Thoracic aorta (tissue), 2 donors: ENCODE data around the gene WARS2. TPM values are rescaled to one million over a fixed set of nuclear protein-coding genes. Genes with fewer than 3 reads are reported as not detected.
"Not testable (repeated sequence)": the region's sequence is repeated elsewhere in the genome, so short reads cannot be mapped to it uniquely, and the experiment has no call there.

Experiments
- ATAC-seq: fragments of 150-250 bp; one replicate; pipeline ENCODE4 v1.8.0; 2017; ENCODE audit warnings: low read depth; ENCODE audit not compliant: insufficient number of reproducible peaks, low FRiP score
- DNase-seq: peaks from one replicate; pipeline ENCODE4 v3.0.0-alpha.2; 2020; ENCODE audit warnings: low spot score
- H3K27ac ChIP-seq, 2 donors: fragments of 200-600 bp; sonication (generic); 1 replicate in 1 of 2; 2 replicates in 1 of 2; pipeline ENCODE4 v1.5.1; 2016; ENCODE audit warnings: mild to moderate bottlenecking in 2 of 2, moderate library complexity in 2 of 2
- H3K27me3 ChIP-seq: fragments of 200-600 bp; sonication (generic); replicated peaks from 2 replicates; pipeline ENCODE4 v1.6.0; 2016; ENCODE audit warnings: mild to moderate bottlenecking; ENCODE audit not compliant: insufficient read depth
- H3K36me3 ChIP-seq: fragments of 200-600 bp; sonication (generic); one replicate; pipeline ENCODE4 v1.5.1; 2016
- H3K4me1 ChIP-seq, 2 donors: fragments of 200-600 bp; sonication (generic); 1 replicate in 1 of 2; 2 replicates in 1 of 2; pipeline versions ENCODE4 v1.5.1 to v1.6.0; 2016; ENCODE audit warnings: low read depth in 2 of 2, mild to moderate bottlenecking in 1 of 2; ENCODE audit not compliant: control insufficient read depth in 1 of 2
- H3K4me3 ChIP-seq: fragments of 200-600 bp; sonication (generic); 2 replicates; pipeline ENCODE4 v1.5.1; 2016; ENCODE audit warnings: mild to moderate bottlenecking
- H3K9me3 ChIP-seq: fragments of 200-600 bp; sonication (generic); 2 replicates; pipeline ENCODE4 v1.5.1; 2016
- CTCF ChIP-seq: fragments of 200-600 bp; sonication (generic); IDR thresholded peaks from one replicate; pipeline ENCODE4 v1.5.1; 2019; ENCODE audit warnings: antibody characterized with exemption
- total RNA-seq, 2 donors: library from RNA; depleted of rRNA; stranded (reverse); fragments of >200 nt; gene quantifications; one replicate each; pipeline versions ENCODE4 v1.1.0 to v1.2.3, GENCODE V29; 2016

The WARS2 gene
- total RNA-seq, 2 donors from 2014 or later: 11.1 to 13.8 TPM

DNA sequence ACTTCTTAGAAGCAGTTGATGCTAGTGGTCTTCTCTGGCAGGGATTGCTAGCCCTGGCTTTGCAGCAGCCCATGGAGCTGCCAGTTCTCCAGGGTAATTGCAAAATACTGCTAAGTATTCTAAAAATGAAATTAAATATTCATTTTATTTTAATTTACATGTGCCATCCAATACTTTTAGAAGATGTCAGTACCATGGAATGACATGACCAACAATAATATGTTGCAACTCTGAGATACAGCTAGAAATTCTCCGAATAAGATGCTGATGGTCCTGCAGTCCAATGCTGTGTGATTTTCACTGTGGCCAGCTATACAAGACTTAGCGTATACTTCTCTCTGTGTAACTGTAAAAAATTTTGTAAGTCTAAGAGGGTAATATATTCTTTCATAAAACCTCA lies 20.0 kb upstream of the WARS2 start:
- no peaks in the 10 kb centered on the region for H3K27me3 ChIP-seq
- ATAC-seq (no peak), DNase-seq (no peak)
- peaks cover 3% of the 10 kb centered on the region for H3K36me3 ChIP-seq
- no peaks in the 10 kb centered on the region for H3K4me1 ChIP-seq
- no peak overlapping the region for H3K27ac ChIP-seq
- H3K4me3 ChIP-seq: no peak overlapping the region
- TF ChIP-seq CTCF: no peak
- no peaks in the 10 kb centered on the region for H3K9me3 ChIP-seq

DNA sequence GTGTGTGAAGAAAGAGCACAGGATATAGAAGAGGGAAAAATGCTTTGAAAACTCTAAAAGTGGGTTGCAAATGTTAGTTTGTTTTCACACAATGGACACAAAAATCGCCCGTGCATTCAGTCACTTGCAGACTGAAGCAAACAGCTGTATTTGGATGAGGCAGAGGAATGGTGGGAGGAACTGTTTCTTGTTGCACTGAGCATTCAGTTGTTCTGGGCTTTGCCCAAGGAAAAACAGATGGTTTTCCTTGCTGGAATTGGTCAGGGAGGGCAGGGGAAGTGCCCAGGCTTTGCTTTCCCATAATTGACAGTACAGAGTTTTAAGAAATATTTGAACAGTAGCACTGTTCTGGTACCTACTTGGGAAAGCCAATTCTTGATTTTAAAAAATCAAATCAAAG lies 19.5 kb upstream of the WARS2 start:
- Histone ChIP-seq H3K27me3 (no peaks in the 10 kb centered on the region), H3K27ac (no peak overlapping the region), H3K9me3 (no peaks in the 10 kb centered on the region), H3K4me1 (no peaks in the 10 kb centered on the region), H3K36me3 (peaks cover 3% of the 10 kb centered on the region), H3K4me3 (no peak overlapping the region)
- ATAC-seq (no peak), DNase-seq (no peak)
- no peak for TF ChIP-seq CTCF

GRCh38 chr1:119159111-119159510 lies 18.7 kb upstream of the WARS2 start:
- Histone ChIP-seq H3K27ac (no peak overlapping the region), H3K9me3 (no peaks in the 10 kb centered on the region), H3K4me1 (no peaks in the 10 kb centered on the region), H3K4me3 (no peak overlapping the region), H3K27me3 (no peaks in the 10 kb centered on the region), H3K36me3 (peaks cover 3% of the 10 kb centered on the region)
- DNase-seq (no peak), ATAC-seq (no peak)
- no peak for TF ChIP-seq CTCF

DNA sequence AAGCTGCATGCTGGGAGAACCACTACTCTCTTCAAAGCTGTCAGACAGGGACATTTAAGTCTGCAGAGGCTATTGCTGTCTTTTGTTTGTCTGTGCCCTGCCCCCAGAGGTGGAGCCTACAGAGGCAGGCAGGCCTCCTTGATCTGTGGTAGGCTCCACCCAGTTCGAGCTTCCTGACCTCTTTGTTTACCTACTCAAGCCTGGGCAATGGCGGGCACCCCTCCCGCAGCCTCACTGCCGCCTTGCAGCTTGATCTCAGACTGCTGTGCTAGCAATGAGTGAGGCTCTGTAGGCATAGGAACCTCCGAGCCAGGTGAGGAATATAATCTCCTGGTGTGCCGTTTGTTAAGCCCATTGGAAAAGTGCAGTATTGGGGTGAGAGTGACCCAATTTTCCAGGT lies 16.3 kb upstream of the WARS2 start:
- not testable (repeated sequence) for H3K27ac ChIP-seq, H3K27me3 ChIP-seq, H3K36me3 ChIP-seq, H3K9me3 ChIP-seq, H3K4me1 ChIP-seq, ATAC-seq, H3K4me3 ChIP-seq, DNase-seq

- DNase-seq, H3K27me3 ChIP-seq, ATAC-seq: not testable (repeated sequence)
These were observed 14.6 kb upstream of the WARS2 start for GRCh38 chr1:119155069-119155468.

DNA sequence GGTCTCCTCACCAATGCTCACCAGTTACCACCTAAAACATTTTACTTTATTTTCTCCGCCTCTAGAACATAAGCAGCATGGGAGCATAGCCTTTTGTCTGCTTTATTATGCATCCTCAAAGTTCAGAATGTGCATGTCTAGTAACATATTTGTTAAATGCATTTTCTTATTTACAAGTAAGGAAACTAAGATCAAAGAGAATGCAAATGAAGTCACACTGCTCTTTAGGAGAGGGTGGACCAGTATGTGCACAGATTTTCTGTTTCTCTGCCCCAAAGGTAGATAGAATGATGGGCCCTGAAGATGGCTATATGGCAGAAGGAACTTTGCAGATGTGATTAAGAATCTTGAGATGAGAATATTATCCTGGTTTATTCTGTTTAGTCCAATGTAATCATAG lies 9.7 kb upstream of the WARS2 start:
- Histone ChIP-seq H3K27ac (no peak overlapping the region), H3K4me3 (no peak overlapping the region), H3K36me3 (no peaks in the 10 kb centered on the region), H3K4me1 (no peaks in the 10 kb centered on the region), H3K27me3 (no peaks in the 10 kb centered on the region), H3K9me3 (no peaks in the 10 kb centered on the region)
- ATAC-seq (no peak), DNase-seq (no peak)
- TF ChIP-seq CTCF: no peak

More at GRCh38 chr1:119155069-119155468, 14.6 kb upstream of the WARS2 start:
- not testable (repeated sequence) for H3K4me3 ChIP-seq, H3K4me1 ChIP-seq, H3K27ac ChIP-seq, H3K36me3 ChIP-seq, H3K9me3 ChIP-seq
